ENCODE results near the gene CITED4.

GRCh38 chr1:40815420-40815819 lies 46.7 kb downstream of the CITED4 start:
- TF ChIP-seq CTCF (IDR thresholded peaks at IDR 0.05; ENCODE audit: low read length) = no peak
- no peak for TF ChIP-seq EZH2 (IDR thresholded peaks at IDR 0.05; ENCODE audit: borderline replicate concordance, low read length)
